GM06990 (cell line): Measurements from ENCODE around the gene BTF3.

Source experiments
- DNase-seq: peaks from one replicate; pipeline ENCODE4 v3.0.0-alpha.2; 2011; ENCODE audit not compliant: insufficient read length; ENCODE audit errors: extremely low read depth
- H3K27me3 ChIP-seq: replicated peaks from 2 replicates; pipeline ENCODE4 v1.6.0; 2011; ENCODE audit warnings: low read length; ENCODE audit not compliant: control insufficient read depth, insufficient read depth
- H3K36me3 ChIP-seq: 2 replicates; pipeline ENCODE4 v1.5.1; 2011; ENCODE audit warnings: low read length; ENCODE audit not compliant: control insufficient read depth, insufficient read depth
- H3K4me3 ChIP-seq: replicated peaks from 2 replicates; pipeline ENCODE4 v1.5.1; 2011; ENCODE audit warnings: low read depth, mild to moderate bottlenecking, control low read depth, low read length
- TF ChIP-seq, protein P1 (sequence below): IDR thresholded peaks from 2 replicates; pipeline ENCODE4 v1.5.1; 2011; ENCODE audit warnings: low read length, control low read depth, mild to moderate bottlenecking, inconsistent platforms; ENCODE audit not compliant: insufficient read depth, poor library complexity, severe bottlenecking

The BTF3 gene

GRCh38 chr5:73523861-73524260, 25.6 kb downstream of the BTF3 start:
- Histone ChIP-seq H3K36me3 (no peaks in the 10 kb centered on the region), H3K27me3 (no peaks in the 10 kb centered on the region), H3K4me3 (no peak overlapping the region)
- TF ChIP-seq, protein P1, sequence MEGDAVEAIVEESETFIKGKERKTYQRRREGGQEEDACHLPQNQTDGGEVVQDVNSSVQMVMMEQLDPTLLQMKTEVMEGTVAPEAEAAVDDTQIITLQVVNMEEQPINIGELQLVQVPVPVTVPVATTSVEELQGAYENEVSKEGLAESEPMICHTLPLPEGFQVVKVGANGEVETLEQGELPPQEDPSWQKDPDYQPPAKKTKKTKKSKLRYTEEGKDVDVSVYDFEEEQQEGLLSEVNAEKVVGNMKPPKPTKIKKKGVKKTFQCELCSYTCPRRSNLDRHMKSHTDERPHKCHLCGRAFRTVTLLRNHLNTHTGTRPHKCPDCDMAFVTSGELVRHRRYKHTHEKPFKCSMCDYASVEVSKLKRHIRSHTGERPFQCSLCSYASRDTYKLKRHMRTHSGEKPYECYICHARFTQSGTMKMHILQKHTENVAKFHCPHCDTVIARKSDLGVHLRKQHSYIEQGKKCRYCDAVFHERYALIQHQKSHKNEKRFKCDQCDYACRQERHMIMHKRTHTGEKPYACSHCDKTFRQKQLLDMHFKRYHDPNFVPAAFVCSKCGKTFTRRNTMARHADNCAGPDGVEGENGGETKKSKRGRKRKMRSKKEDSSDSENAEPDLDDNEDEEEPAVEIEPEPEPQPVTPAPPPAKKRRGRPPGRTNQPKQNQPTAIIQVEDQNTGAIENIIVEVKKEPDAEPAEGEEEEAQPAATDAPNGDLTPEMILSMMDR: no peak
- no peak for DNase-seq

GRCh38 chr5:73525606-73526203, 27.5 kb downstream of the BTF3 start:
- Histone ChIP-seq H3K4me3 (no peak overlapping the region), H3K27me3 (no peaks in the 10 kb centered on the region), H3K36me3 (no peaks in the 10 kb centered on the region)
- TF ChIP-seq, protein P1: no peak
- no peak for DNase-seq

GRCh38 chr5:73528248-73528647, 30.0 kb downstream of the BTF3 start:
- DNase-seq: no peak
- TF ChIP-seq, protein P1: no peak

GRCh38 chr5:73529081-73529480, 30.8 kb downstream of the BTF3 start:
- TF ChIP-seq, protein P1: no peak
- no peak for DNase-seq
- H3K36me3 ChIP-seq: no peaks in the 10 kb centered on the region
- H3K4me3 ChIP-seq: no peak overlapping the region
- H3K27me3 ChIP-seq: no peaks in the 10 kb centered on the region; the same call in 1 of the 2 replicates

More at GRCh38 chr5:73528248-73528647, 30.0 kb downstream of the BTF3 start:
- no peak overlapping the region for H3K4me3 ChIP-seq
- no peaks in the 10 kb centered on the region for H3K36me3 ChIP-seq
- H3K27me3 ChIP-seq: no peaks in the 10 kb centered on the region

- no peak overlapping the region for H3K4me3 ChIP-seq
- TF ChIP-seq, protein P1: no peak
- H3K27me3 ChIP-seq: no peaks in the 10 kb centered on the region; the same call in 1 of the 2 replicates
- no peak for DNase-seq
- no peaks in the 10 kb centered on the region for H3K36me3 ChIP-seq
Measured at GRCh38 chr5:73531356-73531755, 33.1 kb downstream of the BTF3 start.

- Histone ChIP-seq H3K36me3 (no peaks in the 10 kb centered on the region), H3K27me3 (no peaks in the 10 kb centered on the region; the same call in 1 of the 2 replicates), H3K4me3 (no peak overlapping the region)
Measured at GRCh38 chr5:73532195-73532594, 34.0 kb downstream of the BTF3 start.

More at GRCh38 chr5:73532195-73532594, 34.0 kb downstream of the BTF3 start:
- TF ChIP-seq, protein P1: no peak
- DNase-seq: no peak
